Measurements from ENCODE around the gene GSTA3. TPM values are rescaled to one million over a fixed set of nuclear protein-coding genes. Genes with fewer than 3 reads are reported as not detected.

Gene GSTA3
- total RNA-seq, 1 experiment from 2014 or later = not detected

DNA sequence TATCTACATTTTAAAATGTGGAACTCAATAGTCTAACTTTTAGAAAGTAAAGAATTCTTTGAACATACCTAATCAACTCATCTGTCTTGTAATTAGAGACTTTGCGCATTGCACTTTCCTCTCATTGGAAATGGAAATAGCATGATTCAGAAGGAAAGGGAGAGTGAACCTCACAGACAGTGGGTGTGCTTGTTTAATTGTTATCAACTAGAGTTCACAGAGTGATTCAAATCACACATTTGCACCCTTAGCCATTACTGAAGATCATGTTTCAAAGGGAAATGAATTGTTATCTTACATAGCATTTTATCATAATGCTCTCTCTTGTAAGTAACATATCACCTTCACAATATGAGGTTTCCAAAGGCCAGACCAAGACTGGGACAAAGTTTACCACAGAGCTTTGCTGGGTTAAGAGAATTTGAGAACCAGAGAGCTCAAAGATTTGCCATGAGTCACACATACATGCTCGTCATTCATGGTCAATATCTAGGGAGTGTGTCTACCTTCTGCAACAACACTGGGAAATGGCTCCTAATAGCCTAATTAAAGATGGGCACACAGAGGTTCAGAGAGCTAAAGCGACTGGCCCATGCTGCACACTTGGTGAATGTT lies 21.5 kb downstream of the GSTA3 start:
- H3K4me3 ChIP-seq (ENCODE audit: low read depth in 2 of 2, low read length in 2 of 2) = no peak overlapping the region
- no TSS peak for BruUV-seq (replicated peaks)
- ATAC-seq = no peak
- in situ Hi-C loops (cut with HindIII; ENCODE audit: low pct_unique_long_range_greater_than_20kb, low sequenced_read_pairs) (no loop called here), intact Hi-C loops (cut with micrococcal nuclease; ENCODE audit: unreplicated experiment) (no loop called here)
- H3K4me1 ChIP-seq (ENCODE audit: control insufficient read depth, insufficient read depth, low read length) = no peaks in the 10 kb centered on the region
- TF ChIP-seq, protein P1, sequence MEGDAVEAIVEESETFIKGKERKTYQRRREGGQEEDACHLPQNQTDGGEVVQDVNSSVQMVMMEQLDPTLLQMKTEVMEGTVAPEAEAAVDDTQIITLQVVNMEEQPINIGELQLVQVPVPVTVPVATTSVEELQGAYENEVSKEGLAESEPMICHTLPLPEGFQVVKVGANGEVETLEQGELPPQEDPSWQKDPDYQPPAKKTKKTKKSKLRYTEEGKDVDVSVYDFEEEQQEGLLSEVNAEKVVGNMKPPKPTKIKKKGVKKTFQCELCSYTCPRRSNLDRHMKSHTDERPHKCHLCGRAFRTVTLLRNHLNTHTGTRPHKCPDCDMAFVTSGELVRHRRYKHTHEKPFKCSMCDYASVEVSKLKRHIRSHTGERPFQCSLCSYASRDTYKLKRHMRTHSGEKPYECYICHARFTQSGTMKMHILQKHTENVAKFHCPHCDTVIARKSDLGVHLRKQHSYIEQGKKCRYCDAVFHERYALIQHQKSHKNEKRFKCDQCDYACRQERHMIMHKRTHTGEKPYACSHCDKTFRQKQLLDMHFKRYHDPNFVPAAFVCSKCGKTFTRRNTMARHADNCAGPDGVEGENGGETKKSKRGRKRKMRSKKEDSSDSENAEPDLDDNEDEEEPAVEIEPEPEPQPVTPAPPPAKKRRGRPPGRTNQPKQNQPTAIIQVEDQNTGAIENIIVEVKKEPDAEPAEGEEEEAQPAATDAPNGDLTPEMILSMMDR (IDR thresholded peaks at IDR 0.05) = no peak
- TF ChIP-seq REST (IDR thresholded peaks at IDR 0.05; ENCODE audit: insufficient read depth in 1 of 2, low read depth in 2 of 2, low read length in 1 of 2) (no peak), SIN3A (IDR thresholded peaks at IDR 0.05; ENCODE audit: borderline replicate concordance, insufficient read depth, low read depth, low read length) (no peak), POLR2AphosphoS5 (IDR thresholded peaks at IDR 0.05; ENCODE audit: low read depth, low read length) (no peak), TCF7L2 (IDR thresholded peaks at IDR 0.05; ENCODE audit: low read depth, low read length) (no peak)
- CTCF ChIA-PET = no interaction called here
- no peaks in the 10 kb centered on the region for H3K9me3 ChIP-seq (ENCODE audit: control insufficient read depth, insufficient read depth, low read depth, low read length)
- H3K27me3 ChIP-seq (ENCODE audit: control insufficient read depth, insufficient read depth, low read length) = no peaks in the 10 kb centered on the region
- POLR2A ChIA-PET = no interaction called here
- no peaks in the 10 kb centered on the region for H3K36me3 ChIP-seq (ENCODE audit: control insufficient read depth, insufficient read depth, low read length)
- no peak overlapping the region for H3K27ac ChIP-seq (ENCODE audit: low read length)
- DNase-seq (ENCODE audit: low read depth, low spot score) = no peak

GRCh38 chr6:52881996-52882841 lies 27.3 kb downstream of the GSTA3 start:
- no peaks in the 10 kb centered on the region for H3K4me1 ChIP-seq (ENCODE audit: control insufficient read depth, insufficient read depth, low read length)
- no TSS peak for BruUV-seq (replicated peaks)
- DNase-seq (ENCODE audit: low read depth, low spot score) (peak; percentile 69), ATAC-seq (peak; percentile 100)
- no peaks in the 10 kb centered on the region for H3K27me3 ChIP-seq (ENCODE audit: control insufficient read depth, insufficient read depth, low read length)
- in situ Hi-C loops (cut with HindIII; ENCODE audit: low pct_unique_long_range_greater_than_20kb, low sequenced_read_pairs) (no loop called here), intact Hi-C loops (cut with micrococcal nuclease; ENCODE audit: unreplicated experiment) (loop anchor here (1.0 kb wide), 1 partner anchor 112 kb away; no protein-coding TSS in a partner anchor)
- peak overlapping the region; percentile 83 for H3K27ac ChIP-seq (ENCODE audit: low read length)
- H3K4me3 ChIP-seq (ENCODE audit: low read depth in 2 of 2, low read length in 2 of 2) = peak overlapping the region; percentile 66 to 70
- H3K9me3 ChIP-seq (ENCODE audit: control insufficient read depth, insufficient read depth, low read depth, low read length) = no peaks in the 10 kb centered on the region
- ChIA-PET CTCF (interaction anchor here (1.0 kb wide), 1 partner anchor 113 kb away, joined by 3 read pairs; the partner anchor contains the start of gene GSTA4), POLR2A (no interaction called here)
- TF ChIP-seq REST (IDR thresholded peaks at IDR 0.05; ENCODE audit: insufficient read depth in 1 of 2, low read depth in 2 of 2, low read length in 1 of 2) = no peak
- TF ChIP-seq, protein P1 (IDR thresholded peaks at IDR 0.05) = peak; percentile 90
- no peaks in the 10 kb centered on the region for H3K36me3 ChIP-seq (ENCODE audit: control insufficient read depth, insufficient read depth, low read length)
